ENCODE data around the gene BET1. TPM values are rescaled to one million over a fixed set of nuclear protein-coding genes. Genes with fewer than 3 reads are reported as not detected.

Gene BET1
- total RNA-seq, 1 experiment from 2014 or later: 17.2 TPM

DNA sequence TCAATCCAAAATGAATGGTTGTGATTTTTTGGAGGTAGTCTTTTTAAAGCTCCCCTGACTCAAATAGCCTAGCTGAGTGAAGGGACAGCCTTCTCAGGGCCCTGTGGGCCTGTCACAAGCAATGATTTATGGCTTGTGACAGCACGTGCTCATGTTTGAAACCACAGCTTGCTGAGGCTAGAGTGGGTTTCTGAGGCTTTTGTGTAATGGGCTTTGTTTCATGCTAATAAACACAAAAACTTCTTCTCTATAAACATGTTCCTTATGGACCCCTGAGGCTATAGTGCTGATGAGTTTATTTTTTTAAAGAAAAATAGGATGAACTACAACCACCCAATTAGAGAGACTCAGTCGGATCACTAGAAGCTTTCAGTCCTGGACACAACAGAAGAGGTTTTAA lies 36.1 kb upstream of the BET1 start (continued):
- TF ChIP-seq EZH2 (IDR thresholded peaks at IDR 0.05) (no peak), EGR1 (IDR thresholded peaks at IDR 0.05; ENCODE audit: low read depth) (no peak)
- TF ChIP-seq, protein P1, sequence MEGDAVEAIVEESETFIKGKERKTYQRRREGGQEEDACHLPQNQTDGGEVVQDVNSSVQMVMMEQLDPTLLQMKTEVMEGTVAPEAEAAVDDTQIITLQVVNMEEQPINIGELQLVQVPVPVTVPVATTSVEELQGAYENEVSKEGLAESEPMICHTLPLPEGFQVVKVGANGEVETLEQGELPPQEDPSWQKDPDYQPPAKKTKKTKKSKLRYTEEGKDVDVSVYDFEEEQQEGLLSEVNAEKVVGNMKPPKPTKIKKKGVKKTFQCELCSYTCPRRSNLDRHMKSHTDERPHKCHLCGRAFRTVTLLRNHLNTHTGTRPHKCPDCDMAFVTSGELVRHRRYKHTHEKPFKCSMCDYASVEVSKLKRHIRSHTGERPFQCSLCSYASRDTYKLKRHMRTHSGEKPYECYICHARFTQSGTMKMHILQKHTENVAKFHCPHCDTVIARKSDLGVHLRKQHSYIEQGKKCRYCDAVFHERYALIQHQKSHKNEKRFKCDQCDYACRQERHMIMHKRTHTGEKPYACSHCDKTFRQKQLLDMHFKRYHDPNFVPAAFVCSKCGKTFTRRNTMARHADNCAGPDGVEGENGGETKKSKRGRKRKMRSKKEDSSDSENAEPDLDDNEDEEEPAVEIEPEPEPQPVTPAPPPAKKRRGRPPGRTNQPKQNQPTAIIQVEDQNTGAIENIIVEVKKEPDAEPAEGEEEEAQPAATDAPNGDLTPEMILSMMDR (IDR thresholded peaks at IDR 0.05 in 2 of 3, conservative IDR thresholded peaks at IDR 0.05 in 1 of 3; ENCODE audit: borderline replicate concordance in 1 of 3, insufficient read depth in 1 of 3, low read depth in 2 of 3, low read length in 2 of 3): no peak

DNA sequence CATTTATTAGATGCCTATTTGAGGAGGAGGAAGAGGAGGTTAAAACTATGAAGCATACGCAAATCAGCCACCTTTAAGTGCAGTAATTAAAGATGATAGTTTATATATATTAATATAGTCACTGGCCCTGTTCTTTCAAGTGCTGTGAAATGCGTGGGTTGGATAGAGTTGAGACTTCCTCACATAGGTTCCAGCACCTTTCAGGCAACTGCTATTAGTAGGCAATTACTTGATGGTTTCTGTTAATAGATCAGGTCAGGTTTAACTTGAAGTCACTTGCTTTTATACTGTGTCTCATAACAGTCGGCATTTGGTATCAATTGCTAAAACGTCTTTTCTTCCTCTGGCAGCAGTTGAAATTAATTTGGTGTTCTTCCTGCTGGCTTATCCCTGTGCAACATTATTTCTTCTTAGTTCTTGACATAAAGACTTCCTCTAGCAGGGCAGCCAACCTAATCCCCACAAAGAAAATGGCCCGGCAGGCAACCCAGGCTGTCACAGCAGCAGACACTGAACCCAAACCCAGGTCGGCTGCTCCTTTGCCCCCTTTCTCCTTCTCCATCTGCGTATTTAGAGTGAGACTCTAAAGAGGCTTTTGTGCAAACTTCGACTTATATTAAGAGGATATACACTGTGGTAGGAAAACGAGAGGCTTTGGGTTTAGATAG lies 35.3 kb upstream of the BET1 start:
- no peak for ATAC-seq
- peaks cover 15% of the 10 kb centered on the region; the same call in 1 of the 2 replicates for H3K27me3 ChIP-seq (ENCODE audit: insufficient read depth, low read length)
- no peaks in the 10 kb centered on the region for H3K36me3 ChIP-seq (ENCODE audit: control insufficient read depth in 1 of 2, insufficient read depth in 2 of 2, low read length in 2 of 2)
- no peak overlapping the region for H3K27ac ChIP-seq (ENCODE audit: low read depth, low read length)
- no peak overlapping the region for H3K4me3 ChIP-seq (replicated peaks in 1 of 2; ENCODE audit: low read depth in 1 of 2, low read length in 2 of 2)
- H3K79me2 ChIP-seq (ENCODE audit: insufficient read depth, low read length): no peaks in the 10 kb centered on the region
- no peak overlapping the region for H3K4me2 ChIP-seq (ENCODE audit: low read length)
- H3K4me1 ChIP-seq (ENCODE audit: control insufficient read depth in 1 of 2, insufficient read depth in 2 of 2, low read length in 2 of 2): no peaks in the 10 kb centered on the region
- ChIA-PET POLR2A (no interaction called here), RAD21 (ENCODE audit: low non-redundant PET in 1 of 2, low total read pairs in 2 of 2, uncharacterized antibody in 2 of 2, unreplicated experiment in 2 of 2) (interaction anchor here in 1 of 2 experiments (0.5 kb wide), 1 partner anchor 49 kb away, joined by 3 read pairs; no protein-coding TSS in a partner anchor), CTCF (no interaction called here)
- no peak overlapping the region for H2AFZ ChIP-seq (ENCODE audit: low read depth, low read length, poor library complexity, severe bottlenecking)
- H3K9me2 ChIP-seq (ENCODE audit: insufficient read depth): no peaks in the 10 kb centered on the region
- intact Hi-C loops (cut with micrococcal nuclease): no loop called here
- H4K20me1 ChIP-seq (ENCODE audit: insufficient read depth): no peaks in the 10 kb centered on the region
- no TSS peak for BruUV-seq (replicated peaks)
- TF ChIP-seq ELF1 (IDR thresholded peaks at IDR 0.05; ENCODE audit: borderline replicate concordance, low read depth): no peak
- no peak for TF ChIP-seq JUND (IDR thresholded peaks at IDR 0.05)
- TF ChIP-seq EZH2phosphoT487 (IDR thresholded peaks at IDR 0.05; ENCODE audit: borderline replicate concordance): no peak
- TF ChIP-seq, protein P1 (IDR thresholded peaks at IDR 0.05 in 2 of 3, conservative IDR thresholded peaks at IDR 0.05 in 1 of 3; ENCODE audit: borderline replicate concordance in 1 of 3, insufficient read depth in 1 of 3, low read depth in 2 of 3, low read length in 2 of 3): no peak
- no peak for TF ChIP-seq FOSL1 (IDR thresholded peaks at IDR 0.05; ENCODE audit: low read depth)
- no peak for TF ChIP-seq POLR2AphosphoS5 (IDR thresholded peaks at IDR 0.05; ENCODE audit: low read depth, low read length)
- TF ChIP-seq, protein P2, sequence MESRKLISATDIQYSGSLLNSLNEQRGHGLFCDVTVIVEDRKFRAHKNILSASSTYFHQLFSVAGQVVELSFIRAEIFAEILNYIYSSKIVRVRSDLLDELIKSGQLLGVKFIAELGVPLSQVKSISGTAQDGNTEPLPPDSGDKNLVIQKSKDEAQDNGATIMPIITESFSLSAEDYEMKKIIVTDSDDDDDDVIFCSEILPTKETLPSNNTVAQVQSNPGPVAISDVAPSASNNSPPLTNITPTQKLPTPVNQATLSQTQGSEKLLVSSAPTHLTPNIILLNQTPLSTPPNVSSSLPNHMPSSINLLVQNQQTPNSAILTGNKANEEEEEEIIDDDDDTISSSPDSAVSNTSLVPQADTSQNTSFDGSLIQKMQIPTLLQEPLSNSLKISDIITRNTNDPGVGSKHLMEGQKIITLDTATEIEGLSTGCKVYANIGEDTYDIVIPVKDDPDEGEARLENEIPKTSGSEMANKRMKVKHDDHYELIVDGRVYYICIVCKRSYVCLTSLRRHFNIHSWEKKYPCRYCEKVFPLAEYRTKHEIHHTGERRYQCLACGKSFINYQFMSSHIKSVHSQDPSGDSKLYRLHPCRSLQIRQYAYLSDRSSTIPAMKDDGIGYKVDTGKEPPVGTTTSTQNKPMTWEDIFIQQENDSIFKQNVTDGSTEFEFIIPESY (IDR thresholded peaks at IDR 0.05; ENCODE audit: extremely low read depth, insufficient replicate concordance, low read length): no peak
- TF ChIP-seq RAD21 (IDR thresholded peaks at IDR 0.05; ENCODE audit: low read depth): no peak
- TF ChIP-seq, protein P3, sequence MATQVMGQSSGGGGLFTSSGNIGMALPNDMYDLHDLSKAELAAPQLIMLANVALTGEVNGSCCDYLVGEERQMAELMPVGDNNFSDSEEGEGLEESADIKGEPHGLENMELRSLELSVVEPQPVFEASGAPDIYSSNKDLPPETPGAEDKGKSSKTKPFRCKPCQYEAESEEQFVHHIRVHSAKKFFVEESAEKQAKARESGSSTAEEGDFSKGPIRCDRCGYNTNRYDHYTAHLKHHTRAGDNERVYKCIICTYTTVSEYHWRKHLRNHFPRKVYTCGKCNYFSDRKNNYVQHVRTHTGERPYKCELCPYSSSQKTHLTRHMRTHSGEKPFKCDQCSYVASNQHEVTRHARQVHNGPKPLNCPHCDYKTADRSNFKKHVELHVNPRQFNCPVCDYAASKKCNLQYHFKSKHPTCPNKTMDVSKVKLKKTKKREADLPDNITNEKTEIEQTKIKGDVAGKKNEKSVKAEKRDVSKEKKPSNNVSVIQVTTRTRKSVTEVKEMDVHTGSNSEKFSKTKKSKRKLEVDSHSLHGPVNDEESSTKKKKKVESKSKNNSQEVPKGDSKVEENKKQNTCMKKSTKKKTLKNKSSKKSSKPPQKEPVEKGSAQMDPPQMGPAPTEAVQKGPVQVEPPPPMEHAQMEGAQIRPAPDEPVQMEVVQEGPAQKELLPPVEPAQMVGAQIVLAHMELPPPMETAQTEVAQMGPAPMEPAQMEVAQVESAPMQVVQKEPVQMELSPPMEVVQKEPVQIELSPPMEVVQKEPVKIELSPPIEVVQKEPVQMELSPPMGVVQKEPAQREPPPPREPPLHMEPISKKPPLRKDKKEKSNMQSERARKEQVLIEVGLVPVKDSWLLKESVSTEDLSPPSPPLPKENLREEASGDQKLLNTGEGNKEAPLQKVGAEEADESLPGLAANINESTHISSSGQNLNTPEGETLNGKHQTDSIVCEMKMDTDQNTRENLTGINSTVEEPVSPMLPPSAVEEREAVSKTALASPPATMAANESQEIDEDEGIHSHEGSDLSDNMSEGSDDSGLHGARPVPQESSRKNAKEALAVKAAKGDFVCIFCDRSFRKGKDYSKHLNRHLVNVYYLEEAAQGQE (IDR thresholded peaks at IDR 0.05; ENCODE audit: low read depth): no peak
- TF ChIP-seq SIN3A (IDR thresholded peaks at IDR 0.05; ENCODE audit: low read depth): no peak
- no peaks in the 10 kb centered on the region for H3K9me3 ChIP-seq (ENCODE audit: control insufficient read depth in 1 of 2, insufficient read depth in 1 of 2, low read depth in 1 of 2, low read length in 2 of 2)
- no peak for DNase-seq (ENCODE audit: low read depth, low spot score)
- H3K9ac ChIP-seq (ENCODE audit: low read length): no peak overlapping the region

Data from HCT116 (cell line).